Activated CD8-positive, alpha-beta memory T cell treated with anti-CD3 and anti-CD28 coated beads, Interleukin-2, amount 50 U/mL, for 24 hours (primary cell): ENCODE measurements around the gene CCDC97.
"Not testable (repeated sequence)": the region's sequence is repeated elsewhere in the genome, so short reads cannot be mapped to it uniquely, and the experiment has no call there.

ENCODE experiments used
- DNase-seq: peaks from one replicate; pipeline ENCODE4 v3.0.0-alpha.2; 2020; ENCODE audit errors: extremely low read depth

Gene CCDC97

GRCh38 chr19:41310033-41310831, at the start of gene CCDC97:
CCDC97 (plus strand) TSS chr19:41310172; CDS start chr19:41310311, 139 bp downstream.
- peak; percentile 78 for DNase-seq

- DNase-seq, result no peak
These were observed 48.3 kb upstream of the CCDC97 start for GRCh38 chr19:41261474-41262190.

GRCh38 chr19:41263042-41263849, 46.7 kb upstream of the CCDC97 start:
- DNase-seq, result peak; percentile 72

GRCh38 chr19:41263850-41264580, 46.0 kb upstream of the CCDC97 start, which contains the start of gene HNRNPUL1:
HNRNPUL1 (plus strand) TSS chr19:41264372; CDS start chr19:41264504, 132 bp downstream.
- DNase-seq, result peak; percentile 97

GRCh38 chr19:41264581-41265394, 45.2 kb upstream of the CCDC97 start:
- peak; percentile 20 for DNase-seq

DNA sequence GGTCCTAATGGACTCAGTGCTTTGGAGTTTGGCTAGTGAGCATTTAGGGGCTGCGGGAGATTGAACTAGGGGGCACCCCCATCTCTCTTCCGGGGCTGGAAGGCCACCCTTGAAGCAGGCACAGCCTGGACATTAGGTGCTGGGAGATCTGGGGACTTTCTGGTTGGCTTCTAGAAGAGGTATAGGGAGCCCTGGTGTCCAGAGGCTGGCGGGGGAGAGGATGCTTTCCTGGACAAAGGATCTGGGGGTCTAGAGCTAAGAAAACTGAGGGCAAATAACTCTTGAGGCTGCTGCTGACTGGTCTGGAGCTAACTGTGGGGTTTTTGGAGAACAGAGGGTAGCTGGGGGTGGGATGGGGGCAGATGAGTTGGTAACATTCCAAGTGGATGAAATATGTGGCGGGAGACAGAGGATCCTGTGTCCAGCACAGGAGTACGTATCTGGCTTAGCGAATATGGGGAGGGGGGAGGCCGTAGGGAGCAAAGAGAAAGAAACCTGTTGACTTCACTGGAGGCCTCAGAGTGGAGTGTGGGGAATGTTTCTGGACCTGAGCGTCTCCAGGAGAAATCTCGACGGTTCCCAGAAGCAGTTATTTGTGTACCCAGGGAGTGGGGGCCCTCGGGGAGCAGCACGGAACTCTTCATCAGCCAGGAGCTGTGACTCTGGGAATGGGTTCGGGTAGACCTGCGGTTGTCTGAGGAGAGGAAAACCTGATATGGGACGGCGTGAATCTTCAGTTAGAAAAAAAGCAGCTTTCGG, 44.4 kb upstream of the CCDC97 start:
- DNase-seq, result no peak

GRCh38 chr19:41269055-41269454, 40.9 kb upstream of the CCDC97 start:
- no peak for DNase-seq

- no peak for DNase-seq
These were observed 40.4 kb upstream of the CCDC97 start for GRCh38 chr19:41269571-41269970.

DNA sequence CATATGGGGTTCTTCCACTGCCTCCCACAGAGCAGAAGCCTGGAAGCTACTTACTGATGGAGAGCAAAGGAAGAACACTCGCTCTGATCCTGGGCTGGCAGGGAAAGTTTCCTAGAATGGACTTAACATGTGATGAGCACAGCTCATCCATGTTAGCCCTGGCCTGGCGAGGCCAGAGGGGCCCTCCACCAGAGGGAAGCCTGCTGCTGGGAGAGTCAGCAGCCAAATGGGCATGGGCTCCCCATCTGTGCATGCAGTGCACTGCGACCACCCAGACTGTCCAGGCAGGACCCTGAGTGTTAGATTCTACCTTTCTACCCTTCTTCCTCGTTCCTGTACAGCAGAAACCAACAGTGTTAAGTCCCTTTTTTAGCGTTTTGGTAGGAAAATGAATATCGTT, 36.9 kb upstream of the CCDC97 start:
- DNase-seq, result no peak

- no peak for DNase-seq
These were observed 35.2 kb upstream of the CCDC97 start for GRCh38 chr19:41274802-41275201.

DNA sequence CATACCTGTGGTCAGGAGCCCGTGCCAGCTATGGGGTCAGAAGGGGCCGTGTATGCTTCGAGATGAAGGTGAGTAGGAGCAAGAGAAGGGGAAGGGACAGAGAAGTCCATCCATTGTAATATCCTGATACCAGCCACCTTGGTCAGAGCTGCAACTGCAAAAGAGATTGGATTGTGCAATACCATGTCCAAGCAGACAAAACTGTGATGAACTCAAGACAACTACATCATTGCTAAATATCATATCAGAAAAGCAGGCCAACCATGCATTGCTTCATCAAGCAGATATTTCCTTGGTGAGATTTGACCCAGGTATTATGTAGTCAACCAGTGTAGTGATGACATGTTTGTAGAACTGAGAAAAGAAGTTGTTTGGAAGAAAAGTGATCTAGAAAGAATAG, 33.7 kb upstream of the CCDC97 start:
- DNase-seq, result no peak

- no peak for DNase-seq
These were observed 31.5 kb upstream of the CCDC97 start for GRCh38 chr19:41278478-41278877.

DNA sequence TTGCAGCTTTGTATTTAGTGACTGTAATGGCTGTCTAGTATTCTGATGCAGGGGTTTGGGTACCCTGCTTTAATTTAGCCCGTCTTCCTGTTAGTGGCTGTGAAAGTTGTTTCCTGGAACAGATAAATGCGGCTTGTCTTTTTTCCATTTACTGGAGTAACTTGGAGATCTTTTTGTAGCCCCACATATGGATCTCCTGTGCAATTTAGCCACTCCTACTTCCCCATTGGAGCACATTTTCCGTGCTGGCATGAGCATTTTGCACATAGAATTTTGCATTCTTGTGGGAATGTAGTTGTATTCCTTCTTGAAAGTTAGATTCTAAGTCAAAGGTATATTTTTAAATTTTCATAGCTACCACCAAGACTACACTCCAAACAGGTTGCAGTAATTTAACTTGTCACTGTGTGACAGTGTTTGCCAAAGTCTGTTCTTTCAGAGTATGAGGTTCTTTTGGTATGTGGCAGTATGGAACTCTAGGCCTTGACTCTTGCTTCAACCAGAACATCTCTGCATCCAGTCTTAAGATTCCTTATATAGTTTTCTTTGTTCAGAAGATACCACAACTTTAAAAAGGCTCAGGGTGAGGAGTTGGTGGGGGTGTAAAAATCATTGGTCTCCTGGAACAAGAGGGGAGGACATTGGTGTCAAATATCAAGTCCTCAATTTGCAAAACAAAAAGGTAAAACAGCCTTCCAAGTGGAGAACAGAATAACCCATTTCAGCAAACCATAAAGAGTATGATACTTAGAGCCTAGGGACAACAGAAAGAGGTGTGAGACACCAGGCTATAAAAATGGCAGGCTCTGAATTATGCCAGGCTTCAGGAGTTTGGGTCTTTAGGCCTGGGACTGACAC, 21.1 kb upstream of the CCDC97 start:
- no peak for DNase-seq

GRCh38 chr19:41289814-41290213, 20.2 kb upstream of the CCDC97 start:
- not testable (repeated sequence) for DNase-seq

- no peak for DNase-seq
These were observed 15.6 kb upstream of the CCDC97 start for GRCh38 chr19:41294393-41294792.

GRCh38 chr19:41295499-41295898, 14.5 kb upstream of the CCDC97 start:
- DNase-seq, result no peak

DNA sequence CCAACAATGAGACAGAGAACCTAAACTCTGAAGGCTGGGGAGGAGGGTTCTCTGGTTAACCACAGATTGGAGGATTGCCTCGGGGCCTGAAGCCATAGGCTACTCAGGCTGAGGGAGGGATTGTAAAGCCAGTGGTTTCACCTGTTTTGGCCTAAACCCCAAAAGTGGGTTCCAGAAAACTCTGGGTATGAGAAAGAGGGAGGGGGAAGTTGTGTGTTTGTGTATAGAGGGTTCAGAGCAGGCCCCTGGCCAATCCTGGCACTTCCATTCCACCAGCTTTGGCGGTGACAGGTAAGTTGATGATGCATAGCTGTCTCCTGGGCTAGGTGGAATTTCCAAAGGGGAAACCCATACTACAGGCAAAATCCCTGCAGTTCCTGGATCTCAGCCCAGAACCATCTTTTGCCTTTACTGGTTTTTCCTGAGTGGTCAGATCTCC, 13.5 kb upstream of the CCDC97 start:
- DNase-seq, result no peak

DNA sequence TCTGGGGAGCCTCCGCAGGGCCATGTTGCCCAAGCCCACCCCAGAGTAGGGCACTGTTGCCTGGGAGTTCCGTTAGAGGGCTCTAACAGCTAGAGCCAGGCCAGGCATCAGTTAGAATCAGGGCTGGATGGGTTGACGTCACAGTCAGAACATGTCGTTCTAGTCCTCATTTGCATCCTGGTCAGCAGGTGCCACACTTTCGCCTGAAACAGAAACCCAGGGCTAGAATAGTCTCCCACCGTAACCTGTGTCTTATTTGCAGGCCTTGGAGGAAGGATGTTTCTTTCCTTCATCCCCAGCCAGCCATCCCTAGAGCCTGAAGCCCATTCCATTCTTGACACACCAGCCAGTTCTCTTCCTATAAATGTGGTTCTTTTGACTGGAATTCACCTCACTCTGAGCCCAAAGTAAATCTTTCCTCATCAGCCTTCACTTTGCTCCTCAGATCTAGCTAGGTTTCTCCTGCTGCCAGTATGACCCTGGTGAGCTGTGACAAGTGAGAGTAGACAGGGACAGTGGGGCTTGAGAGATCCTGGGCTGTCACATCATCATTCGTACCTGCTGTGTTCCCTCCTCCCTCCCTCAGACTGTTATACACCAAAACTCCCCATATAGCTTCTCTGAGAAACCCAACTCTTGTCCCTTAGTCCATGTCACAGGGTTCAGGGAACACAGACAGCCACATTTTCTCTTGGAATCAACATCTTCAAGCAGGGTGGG, 12.2 kb upstream of the CCDC97 start:
- DNase-seq, result no peak
